Type B pancreatic cell (in vitro differentiated cells): ENCODE results near the gene LRRN3. TPM values are rescaled to one million over a fixed set of nuclear protein-coding genes. Genes with fewer than 3 reads are reported as not detected.
A peak's percentile ranks its signal among the peaks of the same experiment; 100 is the strongest.

Source experiments
- DNase-seq: peaks from one replicate; pipeline ENCODE4 v3.0.0; 2021; ENCODE audit warnings: mixed read lengths; ENCODE audit not compliant: unreplicated experiment; ENCODE audit errors: extremely low spot score
- H3K27ac Mint-ChIP-seq: 2 replicates; pipeline ENCODE4 v1.8.0; 2021; ENCODE audit warnings: mild to moderate bottlenecking, mixed read lengths
- H3K27me3 Mint-ChIP-seq: 2 replicates; pipeline ENCODE4 v1.8.0; 2021; ENCODE audit warnings: mixed read lengths
- H3K36me3 Mint-ChIP-seq: 2 replicates; pipeline ENCODE4 v1.8.0; 2021; ENCODE audit warnings: mixed read lengths
- H3K4me1 Mint-ChIP-seq: one replicate; pipeline ENCODE4 v1.8.0; 2021; ENCODE audit warnings: mixed read lengths; ENCODE audit not compliant: unreplicated experiment
- H3K4me3 Mint-ChIP-seq: 2 replicates; pipeline ENCODE4 v1.8.0; 2021; ENCODE audit warnings: mild to moderate bottlenecking, mixed read lengths
- H3K9me3 Mint-ChIP-seq: 2 replicates; pipeline ENCODE4 v1.8.0; 2021; ENCODE audit warnings: mixed read lengths
- CTCF ChIP-seq: fragments of 200-600 bp; sonication (generic); conservative IDR thresholded peaks from 2 replicates; pipeline ENCODE4 v1.5.0; 2021; ENCODE audit warnings: antibody characterized with exemption, mild to moderate bottlenecking
- total RNA-seq: library from RNA; stranded (reverse); gene quantifications from 2 replicates; pipeline ENCODE4 v1.2.1, GENCODE V29; 2021; ENCODE audit warnings: low replicate concordance

LRRN3 gene
- total RNA-seq, 1 donor from 2014 or later, result 12.9 TPM

DNA sequence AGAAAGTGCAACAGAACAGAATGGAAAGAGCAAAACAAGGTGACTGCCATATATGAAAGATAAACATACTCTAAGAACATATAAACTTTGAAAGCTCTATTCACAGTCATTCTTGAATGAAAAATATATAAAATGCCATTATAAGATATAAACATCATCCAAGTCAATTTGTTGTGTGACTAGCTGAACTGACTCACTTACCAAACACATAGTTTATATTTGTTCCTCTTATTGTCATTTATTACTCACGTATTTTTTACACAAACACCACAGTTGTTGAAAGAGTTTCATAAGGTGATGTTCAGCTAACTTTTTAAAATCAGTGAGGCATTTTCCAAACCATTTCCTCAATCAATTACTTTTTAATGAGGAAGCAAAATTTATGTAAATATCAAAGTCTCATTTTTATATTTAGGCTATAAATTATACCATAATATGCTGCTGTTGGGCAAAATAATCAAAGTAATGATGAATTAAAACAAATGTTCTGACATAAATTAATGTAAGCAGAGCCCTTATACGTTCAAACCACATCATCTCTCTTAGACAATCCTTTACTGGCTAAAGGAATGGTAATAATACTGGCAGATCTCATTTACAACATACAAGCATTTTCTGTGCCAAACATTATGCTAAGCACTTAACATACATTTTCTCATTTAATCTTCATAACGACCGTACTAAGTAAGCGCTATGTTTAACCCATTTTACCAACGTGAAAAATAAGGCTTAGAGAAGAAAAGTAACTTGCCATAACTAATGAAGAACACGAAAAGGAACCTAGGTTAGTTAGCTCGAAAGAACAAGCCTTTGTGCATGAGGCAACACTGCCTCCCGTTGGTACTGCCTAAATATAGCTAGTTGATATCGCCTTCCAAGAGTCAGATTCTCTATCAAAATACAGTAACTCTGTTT, 7.3 kb downstream of the LRRN3 start:
- no peak overlapping the region for H3K27ac Mint-ChIP-seq
- H3K9me3 Mint-ChIP-seq, result no peaks in the 10 kb centered on the region
- DNase-seq, result no peak
- TF ChIP-seq CTCF, result peak; percentile 77
- H3K27me3 Mint-ChIP-seq, result no peaks in the 10 kb centered on the region
- no peak overlapping the region for H3K4me3 Mint-ChIP-seq
- H3K36me3 Mint-ChIP-seq, result peaks cover 3% of the 10 kb centered on the region
- peaks cover 24% of the 10 kb centered on the region for H3K4me1 Mint-ChIP-seq

- H3K4me3 Mint-ChIP-seq, result no peak overlapping the region
- peaks cover 3% of the 10 kb centered on the region for H3K36me3 Mint-ChIP-seq
- no peak for TF ChIP-seq CTCF
- no peak overlapping the region for H3K27ac Mint-ChIP-seq
- H3K27me3 Mint-ChIP-seq, result no peaks in the 10 kb centered on the region
- no peak for DNase-seq
- peaks cover 20% of the 10 kb centered on the region for H3K4me1 Mint-ChIP-seq
- no peaks in the 10 kb centered on the region for H3K9me3 Mint-ChIP-seq
These were observed 8.0 kb downstream of the LRRN3 start for GRCh38 chr7:111098926-111099250.

DNA sequence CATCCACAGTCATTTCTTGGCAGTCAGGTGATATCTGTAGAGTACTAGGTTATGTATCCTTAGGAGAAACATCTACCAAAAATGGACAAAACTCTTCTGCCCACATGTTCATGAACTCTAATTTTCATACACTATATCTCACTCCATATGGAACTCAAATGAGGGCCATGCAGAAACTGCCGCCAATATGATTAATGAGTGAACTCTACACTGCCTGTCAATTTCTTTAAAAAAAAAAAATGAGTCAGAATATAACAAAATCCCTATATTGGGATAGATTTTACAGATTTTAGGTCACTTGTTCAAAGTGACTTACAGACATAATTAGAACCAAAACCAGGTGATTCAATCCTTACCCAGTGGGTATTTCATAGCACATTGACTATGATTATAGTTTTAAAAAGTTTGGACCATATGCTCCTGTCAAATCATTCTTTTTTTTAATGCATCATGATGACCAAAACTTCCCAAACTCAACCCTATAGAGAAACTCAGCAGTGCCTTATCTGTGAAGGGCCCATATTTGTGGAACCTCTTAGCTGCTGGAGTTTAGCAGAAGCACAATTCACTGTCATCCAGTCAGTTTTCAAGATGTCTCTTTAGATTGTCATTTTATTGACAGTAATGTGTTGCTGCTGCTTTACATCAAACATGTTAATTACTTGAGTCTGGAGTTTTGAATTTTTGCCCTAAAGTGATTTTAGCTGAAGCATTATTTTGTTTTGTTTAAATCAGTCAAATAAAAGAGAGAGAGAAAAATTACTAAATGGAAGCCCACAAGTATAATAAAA, 11.1 kb downstream of the LRRN3 start:
- DNase-seq, result no peak
- no peaks in the 10 kb centered on the region for H3K9me3 Mint-ChIP-seq
- H3K4me3 Mint-ChIP-seq, result no peak overlapping the region
- no peak for TF ChIP-seq CTCF
- H3K36me3 Mint-ChIP-seq, result no peaks in the 10 kb centered on the region
- no peak overlapping the region for H3K27ac Mint-ChIP-seq
- peaks cover 7% of the 10 kb centered on the region for H3K4me1 Mint-ChIP-seq
- no peaks in the 10 kb centered on the region for H3K27me3 Mint-ChIP-seq

DNA sequence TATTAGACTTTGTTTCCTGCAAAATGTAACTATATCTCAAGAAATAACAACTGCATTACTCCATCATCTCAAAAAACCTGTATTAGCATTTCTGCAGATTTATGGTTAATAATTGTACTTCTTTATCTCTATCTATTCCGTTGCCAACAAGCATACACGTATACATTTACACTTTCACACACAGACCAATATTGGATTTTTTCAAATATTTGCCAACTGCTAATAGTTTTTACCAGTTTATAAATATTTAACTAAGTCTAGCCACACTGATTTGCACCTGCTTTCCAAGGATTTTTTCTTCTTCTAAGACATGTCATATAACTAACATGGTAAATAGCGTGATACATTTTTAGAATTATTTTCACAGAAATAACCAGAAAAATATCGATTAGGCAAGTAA, 12.2 kb downstream of the LRRN3 start:
- Mint-ChIP-seq H3K36me3 (no peaks in the 10 kb centered on the region), H3K27me3 (no peaks in the 10 kb centered on the region), H3K9me3 (no peaks in the 10 kb centered on the region), H3K4me3 (no peak overlapping the region), H3K27ac (no peak overlapping the region), H3K4me1 (peaks cover 7% of the 10 kb centered on the region)
- no peak for TF ChIP-seq CTCF
- DNase-seq, result no peak

GRCh38 chr7:111103678-111104274, 12.8 kb downstream of the LRRN3 start:
- Mint-ChIP-seq H3K4me3 (no peak overlapping the region), H3K4me1 (peaks cover 2% of the 10 kb centered on the region), H3K36me3 (no peaks in the 10 kb centered on the region), H3K27ac (no peak overlapping the region), H3K27me3 (no peaks in the 10 kb centered on the region), H3K9me3 (no peaks in the 10 kb centered on the region)
- TF ChIP-seq CTCF, result no peak
- DNase-seq, result no peak
